Smooth muscle cell of the brain vasculature (primary cell): ENCODE measurements around the gene HMG20B.
"Not testable (repeated sequence)": the region's sequence is repeated elsewhere in the genome, so short reads cannot be mapped to it uniquely, and the experiment has no call there.

ENCODE experiments used
- DNase-seq: peaks from one replicate; pipeline ENCODE4 v3.0.0-alpha.2; 2012; ENCODE audit warnings: low read depth, low spot score

The HMG20B gene

DNA sequence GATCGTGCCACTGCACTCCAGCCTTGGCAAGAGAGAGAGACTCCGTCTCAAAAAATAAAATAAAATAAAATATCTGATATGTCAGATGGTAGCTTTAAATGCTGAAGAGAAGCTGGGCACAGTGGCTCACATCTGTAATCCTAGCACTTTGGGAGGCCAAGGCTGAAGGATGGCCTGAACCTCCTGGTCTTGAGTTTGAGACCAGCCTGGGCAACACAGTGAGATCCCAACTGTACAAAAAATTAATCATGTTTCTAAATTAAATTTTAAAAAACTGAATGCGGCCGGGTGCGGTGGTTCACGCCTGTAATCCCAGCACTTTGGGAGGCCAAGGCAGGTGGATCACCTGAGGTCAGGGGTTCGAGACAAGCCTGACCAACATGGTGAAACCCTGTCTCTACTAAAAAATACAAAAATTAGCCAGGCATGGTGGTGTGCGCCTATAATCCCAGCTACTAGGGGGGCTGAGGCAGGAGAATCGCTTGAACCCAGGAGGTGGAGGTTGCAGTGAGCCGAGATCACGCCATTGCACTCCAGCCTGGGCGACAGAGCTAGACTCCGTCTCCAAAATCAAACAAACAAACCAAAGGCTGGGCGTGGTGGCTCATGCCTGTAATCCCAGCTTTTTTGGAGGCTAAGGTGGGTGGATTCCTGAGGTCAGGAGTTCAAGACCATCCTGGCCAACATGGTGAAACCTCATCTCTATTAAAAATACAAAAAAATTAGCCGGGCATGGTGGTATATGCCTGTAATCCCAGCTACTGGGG, 11.5 kb downstream of the HMG20B start:
- DNase-seq = not testable (repeated sequence)

DNA sequence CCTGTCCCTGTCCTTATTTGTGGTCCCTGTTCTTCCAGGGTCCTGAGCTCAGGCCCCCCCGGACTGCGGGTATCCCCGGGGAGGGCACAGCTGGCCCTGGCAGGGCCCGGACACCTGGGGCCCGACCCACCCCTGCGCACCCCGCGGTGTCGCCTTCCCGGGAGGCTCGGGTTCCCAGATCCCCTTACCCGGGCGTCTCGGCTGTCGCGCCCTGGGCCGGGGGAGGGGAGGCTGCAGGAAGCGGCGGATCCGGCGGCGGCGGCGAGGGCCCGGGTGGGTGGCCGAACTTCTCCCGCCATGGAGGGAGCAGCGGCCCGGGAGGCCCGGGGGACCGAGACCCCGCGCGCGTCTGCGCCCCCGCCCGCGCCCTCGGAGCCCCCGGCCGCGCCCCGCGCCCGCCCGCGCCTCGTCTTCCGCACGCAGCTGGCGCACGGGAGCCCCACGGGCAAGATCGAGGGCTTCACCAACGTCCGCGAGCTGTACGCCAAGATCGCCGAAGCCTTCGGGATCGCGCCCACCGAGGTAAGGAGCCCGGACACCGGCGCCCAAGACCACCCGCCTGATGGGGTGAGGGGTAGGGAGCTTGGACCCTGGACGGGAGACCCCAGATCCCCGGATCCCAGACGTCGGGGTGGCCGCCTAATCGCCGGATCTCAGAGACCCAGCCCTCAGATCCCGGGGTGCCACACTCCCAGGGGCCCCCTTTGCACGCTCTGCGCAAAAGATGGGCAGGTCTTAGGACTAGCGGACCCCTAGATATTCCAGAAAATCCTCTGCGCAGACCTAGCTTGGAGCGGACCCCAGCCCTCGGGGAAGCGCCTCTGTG, 12.8 kb downstream of the HMG20B start, which contains the start of gene GIPC3:
Gene GIPC3, plus strand, starts transcription at position 178 of the 826 bp plus-strand sequence. Its CDS starts 120 bp downstream, at position 298.
- no peak for DNase-seq

DNA sequence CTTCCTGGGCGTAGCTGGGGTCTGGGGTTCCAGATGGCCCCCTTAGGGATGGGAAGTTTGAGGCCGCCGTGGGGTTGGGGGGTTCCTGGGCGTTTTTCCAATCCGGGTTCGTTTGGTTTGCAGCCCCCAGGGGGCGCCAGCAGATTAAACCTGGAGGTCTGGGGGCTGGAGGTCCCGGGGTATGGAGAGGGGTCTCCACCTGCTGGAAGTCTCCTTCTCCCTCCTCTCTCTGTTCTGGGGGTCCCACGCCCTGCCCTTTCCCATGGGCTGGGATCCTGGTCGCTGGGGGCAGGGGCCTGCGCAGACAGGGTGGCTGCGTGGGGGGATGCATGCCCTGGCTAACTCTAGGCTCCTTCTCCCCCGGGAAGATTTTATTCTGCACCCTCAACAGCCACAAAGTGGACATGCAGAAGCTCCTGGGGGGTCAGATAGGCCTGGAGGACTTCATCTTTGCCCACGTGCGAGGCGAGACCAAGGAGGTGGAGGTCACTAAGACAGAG, 13.4 kb downstream of the HMG20B start:
- no peak for DNase-seq

DNA sequence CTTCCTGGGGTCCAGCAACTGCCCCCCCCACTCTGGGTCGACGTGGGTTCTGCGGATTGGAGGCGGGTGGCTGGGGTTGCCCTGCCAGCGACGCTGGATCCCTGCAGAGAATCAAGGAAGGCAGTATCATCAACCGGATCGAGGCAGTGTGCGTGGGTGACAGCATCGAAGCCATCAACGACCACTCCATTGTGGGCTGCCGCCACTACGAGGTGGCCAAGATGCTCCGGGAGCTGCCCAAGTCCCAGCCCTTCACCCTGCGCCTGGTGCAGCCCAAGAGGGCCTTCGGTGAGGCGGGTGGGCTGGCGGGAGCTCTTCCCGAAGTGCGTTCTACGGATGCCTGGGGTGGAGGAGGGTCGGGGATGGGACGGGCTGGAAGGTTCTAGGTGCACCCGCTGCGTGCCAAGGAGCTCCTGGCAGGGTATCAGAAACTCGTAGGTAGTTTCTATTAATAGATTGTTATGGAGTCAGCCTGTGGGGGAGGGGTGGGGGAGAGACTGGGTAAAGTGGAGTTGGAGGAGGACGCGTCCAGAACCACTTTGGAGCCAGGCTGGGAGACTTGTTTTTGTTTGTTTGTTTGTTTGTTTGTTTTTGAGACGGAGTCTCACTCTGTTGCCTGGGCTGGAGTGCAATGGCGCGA, 14.1 kb downstream of the HMG20B start:
- DNase-seq = no peak

DNA sequence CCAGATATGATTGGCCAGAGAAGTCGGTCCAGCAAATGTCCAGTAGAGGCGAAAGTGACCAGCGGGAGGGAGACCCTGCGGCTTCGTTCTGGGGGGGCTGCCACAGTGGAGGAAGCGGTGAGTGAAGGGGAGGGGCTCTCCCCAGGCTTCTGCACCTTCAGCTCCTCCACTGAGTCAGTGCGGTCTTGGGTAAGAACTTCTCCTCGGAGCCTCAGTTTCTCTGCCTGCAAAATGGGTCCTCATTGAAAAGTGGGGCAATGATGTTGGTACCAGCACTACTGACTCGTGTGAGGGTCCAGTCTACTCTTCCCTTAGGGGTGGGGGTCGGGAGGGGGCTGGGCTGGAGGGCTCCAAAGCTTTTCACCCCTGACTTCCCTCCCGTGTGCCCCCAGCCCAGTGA, 16.7 kb downstream of the HMG20B start:
- no peak for DNase-seq

DNA sequence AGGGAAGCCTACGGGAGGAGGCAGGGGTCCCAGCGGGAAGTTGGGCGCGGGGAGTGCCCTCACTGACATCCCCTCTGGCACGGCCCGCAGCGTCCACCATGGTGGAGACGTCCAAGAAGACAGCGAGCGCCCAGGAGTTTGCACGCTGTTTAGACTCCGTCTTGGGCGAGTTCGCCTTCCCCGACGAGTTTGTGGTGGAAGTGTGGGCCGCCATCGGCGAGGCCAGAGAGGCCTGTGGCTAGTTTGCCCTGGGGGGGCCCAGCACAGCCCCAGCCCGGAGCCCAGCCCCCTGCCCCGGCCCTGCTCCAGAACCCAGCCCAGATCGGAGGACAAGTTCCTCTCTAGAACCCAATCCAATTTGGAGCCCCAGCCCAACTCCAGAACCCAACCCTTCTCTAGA, 17.2 kb downstream of the HMG20B start:
- no peak for DNase-seq

DNA sequence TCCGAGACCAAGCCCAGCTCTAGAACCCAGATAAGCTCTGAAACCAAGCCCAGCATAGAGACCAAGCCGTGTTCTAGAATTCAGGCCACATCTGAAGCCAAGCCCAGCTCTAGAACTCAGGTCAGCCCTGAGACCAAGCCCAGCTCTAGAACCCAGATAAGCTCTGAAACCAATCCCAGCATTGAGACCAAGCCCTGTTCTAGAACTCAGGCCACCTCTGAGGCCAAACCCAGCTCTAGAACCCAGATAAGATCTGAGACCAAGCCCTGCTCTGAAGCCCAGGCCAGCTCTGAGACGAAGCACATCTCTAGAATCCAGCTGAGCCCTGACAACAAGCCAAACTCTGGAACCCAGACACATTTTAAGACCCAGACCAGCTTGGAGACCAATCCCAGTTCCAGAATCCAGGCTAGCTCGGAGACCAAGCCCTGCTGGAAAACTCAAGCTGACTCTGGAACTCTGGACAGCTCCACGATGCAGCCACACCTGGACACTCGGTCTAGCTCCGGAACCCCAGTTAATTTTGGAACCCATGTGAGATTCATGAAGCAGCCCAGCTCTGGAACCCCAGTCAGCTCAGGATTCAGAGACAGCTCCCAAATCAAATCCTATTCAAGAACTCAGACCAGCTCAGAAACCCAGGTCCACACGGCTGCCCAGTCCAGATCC, 18.4 kb downstream of the HMG20B start:
- no peak for DNase-seq

DNA sequence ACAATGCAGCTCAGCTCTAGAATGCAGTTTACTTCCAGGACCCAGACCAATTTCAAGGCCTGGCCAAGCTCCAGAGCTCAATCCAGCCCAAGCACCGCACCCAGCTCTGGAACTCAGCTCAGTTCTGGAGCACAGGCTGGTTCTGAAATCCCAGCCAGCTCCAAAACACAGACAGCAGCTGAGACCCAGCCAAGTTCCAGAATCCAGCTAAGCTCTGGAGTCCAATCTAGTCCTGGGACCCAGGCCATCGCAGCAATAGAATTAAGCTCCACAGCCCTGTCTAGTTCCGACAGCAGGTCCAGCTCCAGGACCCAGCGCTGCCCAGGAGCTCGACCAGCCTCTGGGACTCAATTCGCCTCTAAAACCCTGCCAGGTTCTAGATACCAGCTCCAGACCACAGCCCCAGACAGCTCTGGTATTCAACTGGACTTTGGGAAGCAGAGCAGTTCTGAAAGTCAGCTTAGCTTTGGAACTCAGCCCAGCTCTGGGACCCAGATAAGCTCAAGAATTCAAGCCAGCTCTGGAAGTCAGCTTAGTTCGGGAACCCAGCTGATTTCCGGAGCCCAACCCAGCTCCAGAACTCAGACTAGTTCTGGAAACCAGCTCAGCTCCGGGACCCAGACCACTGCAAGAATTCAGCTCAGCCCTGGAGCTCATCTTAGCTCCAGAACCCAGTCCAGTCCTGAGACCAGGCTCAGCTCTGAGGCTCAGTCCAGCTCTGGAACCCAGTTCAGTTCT, 19.3 kb downstream of the HMG20B start:
- no peak for DNase-seq

DNA sequence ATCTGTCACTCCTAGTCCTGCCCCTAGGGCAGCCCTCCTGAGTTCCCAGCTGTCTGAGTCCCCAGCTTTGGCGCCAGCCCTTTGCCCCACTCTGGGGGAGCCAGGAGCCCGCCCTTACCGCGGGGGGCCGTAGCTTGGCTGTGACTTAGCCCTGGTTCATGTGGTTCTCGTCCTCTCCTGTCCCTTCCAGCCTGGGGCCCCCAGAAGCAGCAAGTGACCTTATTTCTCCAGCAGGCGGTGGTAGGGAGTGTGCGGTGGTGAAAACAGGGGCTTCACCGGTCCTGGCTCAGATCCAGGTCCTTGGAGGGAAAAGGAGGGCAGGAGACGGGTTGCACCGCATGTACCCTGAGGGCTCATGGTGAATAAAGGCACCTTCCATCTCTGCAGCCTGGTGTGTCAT, 20.4 kb downstream of the HMG20B start:
- no peak for DNase-seq

DNA sequence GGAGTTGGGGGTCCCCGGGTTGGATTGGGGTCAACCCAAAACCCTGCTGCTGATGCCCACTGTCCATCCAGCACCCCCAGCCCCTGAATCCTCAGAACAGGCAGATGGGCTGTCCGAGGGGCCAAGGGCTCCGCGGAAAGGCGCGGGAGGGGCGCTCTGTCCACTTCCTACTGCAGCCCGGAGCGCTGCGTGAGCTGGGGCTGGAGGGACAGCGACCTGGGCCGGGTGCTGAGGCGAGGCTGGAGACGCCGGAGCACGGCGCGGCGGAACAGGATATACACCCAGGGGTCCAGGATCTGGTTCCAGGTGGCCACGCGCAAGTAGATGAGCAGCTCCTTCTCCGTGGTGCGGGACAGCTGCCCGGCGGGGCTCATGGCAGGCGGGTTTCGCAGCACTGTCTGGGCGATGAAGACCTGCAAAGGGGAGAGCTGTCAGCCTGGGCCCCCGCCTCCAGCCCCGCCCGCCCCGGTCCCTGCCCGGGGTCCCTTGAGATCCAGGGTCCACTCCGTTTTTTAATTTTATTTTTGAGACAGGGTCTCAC, 22.8 kb downstream of the HMG20B start:
- no peak for DNase-seq

DNA sequence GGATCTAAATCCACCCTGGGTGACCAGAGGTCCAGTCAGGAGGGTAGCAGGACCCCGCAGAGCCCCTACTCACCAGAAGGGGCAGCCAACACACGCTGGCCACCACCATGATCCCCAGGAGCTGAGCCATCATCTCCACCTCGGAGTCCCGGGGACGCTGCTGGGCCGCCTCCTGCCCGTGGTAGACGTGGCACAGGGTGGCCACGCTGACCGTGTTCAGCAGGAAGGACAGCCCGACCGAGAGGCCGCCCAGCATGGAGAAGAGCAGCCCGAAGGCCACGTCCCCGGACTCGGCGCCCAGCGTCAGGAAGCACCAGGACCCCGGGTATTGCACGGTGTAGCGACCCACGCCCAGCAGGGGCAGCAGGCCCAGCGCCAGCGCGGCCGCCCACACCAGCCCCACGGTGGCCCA, 27.0 kb downstream of the HMG20B start:
- DNase-seq = no peak

DNA sequence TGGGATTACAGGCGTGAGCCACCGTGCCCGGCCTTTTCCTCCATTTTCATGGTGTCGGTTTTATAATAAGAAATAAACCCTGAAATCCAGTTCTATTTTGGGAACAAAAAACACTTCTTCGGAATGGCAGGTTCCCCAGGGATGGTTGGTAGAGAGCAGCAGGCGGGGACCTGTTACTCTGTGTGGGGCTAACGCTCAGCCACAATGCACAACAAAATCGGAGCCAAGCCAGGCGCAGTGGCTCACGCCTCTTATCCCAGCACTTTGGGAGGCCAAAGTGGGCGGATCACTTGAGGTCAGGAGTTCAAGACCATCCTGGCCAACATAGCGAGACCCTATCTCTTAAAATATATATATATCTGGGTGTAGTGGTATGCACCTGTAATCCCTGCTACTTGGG, 28.3 kb downstream of the HMG20B start:
- no peak for DNase-seq

DNA sequence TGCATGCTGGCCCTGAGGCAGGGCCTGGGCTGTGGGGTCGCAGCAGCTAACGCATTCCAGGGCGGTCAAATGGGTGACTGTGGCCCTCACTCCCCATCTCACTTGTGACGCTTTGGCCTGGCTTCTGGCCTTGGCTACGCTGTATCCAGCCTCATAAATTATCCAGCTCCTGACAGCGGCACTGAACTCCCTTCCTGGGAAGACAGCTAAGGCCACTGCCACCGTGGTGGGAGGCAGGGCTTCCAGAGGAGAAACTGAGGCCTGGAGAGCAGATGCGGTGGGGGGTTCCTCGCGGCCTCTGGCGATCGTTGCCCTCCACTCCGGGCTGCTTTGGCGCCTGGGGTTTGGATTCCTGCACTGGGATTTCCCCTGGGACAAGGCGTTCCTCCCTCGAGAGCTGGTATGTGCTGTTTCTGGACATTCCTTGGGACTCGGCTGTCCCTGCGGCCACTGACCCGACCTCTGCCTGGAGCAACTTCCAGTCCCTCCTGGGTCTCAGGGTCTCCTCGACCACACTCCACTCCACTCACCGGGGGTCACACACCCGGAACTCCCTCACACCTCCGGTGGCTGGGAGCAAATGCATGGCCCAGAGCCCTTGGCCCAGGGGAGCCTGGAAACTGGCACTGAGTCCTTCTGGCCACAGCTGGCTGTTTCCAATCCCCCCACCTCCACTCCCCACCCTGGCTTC, 30.5 kb downstream of the HMG20B start:
- no peak for DNase-seq

DNA sequence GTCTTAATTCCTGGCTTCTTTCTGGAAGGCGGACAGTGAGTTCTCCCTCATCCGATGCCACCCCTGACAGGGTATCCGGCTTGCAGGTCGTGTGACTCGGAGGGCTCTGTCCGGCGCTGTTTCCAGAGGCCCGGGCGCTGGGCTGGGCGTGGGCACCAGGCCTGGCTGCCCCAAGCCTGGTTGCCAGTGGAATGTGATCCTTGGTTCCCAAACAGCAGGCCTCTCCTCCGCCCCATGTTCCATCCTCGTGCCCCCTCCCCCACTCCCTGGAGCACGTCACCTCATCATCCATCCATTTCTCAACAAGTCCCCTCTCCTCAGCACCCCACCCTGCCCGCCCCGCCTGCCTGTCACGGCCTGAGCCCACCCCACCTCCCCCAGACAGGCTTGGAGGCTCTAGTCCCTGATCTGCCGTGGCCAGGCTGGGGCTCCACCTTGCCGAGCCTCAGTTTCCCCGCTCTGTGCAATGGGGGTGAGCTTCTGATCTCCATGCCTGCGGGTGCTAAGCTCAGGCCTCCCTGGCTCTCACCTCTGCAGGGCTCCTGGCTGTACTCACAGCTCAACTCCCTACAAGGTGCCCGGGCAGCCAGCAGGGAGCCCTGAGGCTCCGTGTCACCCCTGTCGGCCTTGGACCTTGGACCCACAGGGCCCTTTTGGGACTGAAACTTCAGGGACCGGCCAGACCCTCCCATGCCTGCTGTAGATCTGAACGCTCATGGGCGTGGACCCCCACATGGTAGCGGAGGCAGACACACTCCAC, 31.7 kb downstream of the HMG20B start:
- DNase-seq = no peak

DNA sequence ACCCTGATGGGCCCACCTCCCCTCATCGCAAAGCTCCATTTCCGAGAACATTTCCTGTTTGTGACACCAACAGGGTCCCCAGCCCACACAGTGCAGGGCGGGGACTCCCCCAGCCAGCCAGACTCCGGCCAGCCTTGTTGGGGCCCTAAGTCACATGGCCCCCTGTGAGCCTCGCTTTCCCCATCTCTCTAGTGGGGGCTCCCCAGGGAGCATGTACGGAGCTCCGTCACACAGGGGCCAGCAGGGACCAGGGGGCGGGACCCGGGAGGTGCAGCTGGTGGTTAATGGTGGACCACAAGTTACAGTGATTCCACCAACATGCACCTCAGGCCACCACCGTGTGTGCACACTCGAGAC, 32.2 kb downstream of the HMG20B start:
- no peak for DNase-seq

DNA sequence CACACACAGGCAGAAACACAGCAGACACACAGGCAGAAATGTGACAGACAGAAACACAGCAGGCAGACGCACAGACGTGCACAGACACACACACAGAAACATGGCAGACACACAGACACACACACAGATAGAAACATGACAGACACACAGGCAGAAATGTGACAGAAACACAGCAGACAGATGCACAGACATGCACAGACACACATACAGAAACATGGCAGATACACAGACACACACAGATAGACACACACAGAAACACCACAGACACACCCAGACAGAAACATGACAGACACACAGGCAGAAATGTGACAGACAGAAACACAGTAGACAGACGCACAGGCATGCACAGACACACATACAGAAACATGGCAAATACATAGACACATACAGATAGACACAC, 32.6 kb downstream of the HMG20B start:
- DNase-seq = no peak

DNA sequence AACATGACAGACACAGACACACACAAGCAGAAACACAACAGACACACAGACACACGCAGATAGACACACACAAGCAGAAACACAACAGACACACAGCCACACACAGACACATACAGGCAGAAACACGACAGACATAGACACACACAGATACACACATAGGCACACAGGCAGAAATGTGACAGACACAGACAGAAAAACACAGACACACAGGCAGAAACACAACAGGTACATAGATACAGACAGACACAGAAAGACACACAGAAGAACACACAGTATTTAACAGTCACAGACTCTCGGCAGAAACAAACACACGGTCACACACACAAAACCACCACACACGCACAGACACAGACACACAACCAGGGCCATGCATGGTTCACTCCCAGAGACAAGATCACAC, 33.0 kb downstream of the HMG20B start:
- DNase-seq = no peak

DNA sequence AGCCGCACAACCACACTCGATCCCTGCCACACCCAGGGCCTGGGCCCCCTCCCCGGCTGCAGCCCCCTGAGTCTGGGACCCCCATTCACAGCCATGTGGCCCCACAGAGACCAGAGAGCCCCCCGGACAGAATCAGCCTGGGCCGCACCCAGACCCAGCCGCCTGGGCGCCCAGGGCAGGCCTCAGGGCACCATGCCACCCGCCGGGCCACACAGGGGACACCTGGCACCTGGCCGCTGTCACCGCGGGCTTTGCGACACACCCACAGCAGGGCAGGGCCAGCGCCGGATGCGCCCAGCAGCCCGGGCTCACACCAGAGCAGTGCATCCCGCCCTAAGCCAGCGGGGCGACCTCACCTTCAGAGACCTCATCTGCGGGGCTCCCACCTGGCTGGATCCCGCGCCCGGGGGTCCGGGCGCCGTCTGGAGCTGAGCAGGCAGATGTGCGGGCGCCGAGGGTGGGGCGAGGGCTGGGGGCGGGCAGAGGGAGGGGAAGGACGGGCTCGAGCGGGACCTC, 33.5 kb downstream of the HMG20B start:
- DNase-seq = no peak

DNA sequence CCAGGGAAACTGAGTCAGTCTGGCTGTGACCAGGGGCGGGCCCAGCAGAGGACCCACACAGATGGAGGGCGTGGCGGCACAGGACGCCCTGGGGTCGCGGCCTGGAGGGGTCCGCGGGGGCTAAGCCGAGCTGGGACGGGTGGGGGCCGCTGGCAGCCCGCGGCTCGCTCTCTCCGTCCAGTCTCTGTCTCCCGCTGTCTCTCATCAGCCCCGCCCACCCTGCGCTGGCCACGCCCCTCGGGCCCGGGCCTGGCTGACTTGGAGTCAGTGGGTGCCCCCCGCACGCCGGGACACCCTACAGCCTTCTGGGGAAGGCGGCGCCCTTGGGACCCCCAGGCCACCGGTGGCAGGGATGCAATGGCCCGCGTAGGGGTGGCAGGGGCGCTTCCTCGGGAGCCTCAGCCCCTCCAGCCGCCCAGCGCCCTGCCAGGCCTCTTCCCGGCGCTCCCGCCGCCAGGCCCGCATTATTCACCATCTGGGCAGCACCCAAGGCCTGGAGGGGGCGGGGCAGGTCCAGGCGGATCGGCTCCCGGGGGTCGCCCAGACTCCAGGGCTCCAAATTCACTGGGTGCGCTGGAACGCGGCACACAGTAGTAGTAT, 34.0 kb downstream of the HMG20B start, which contains the start of gene TBXA2R:
Gene TBXA2R, minus strand, starts transcription at position 186 of the 600 bp plus-strand sequence. CDS start 6,241 bp downstream, outside the sequence.
- no peak for DNase-seq
